Measurements from ENCODE around the gene ZNF662.

- TF ChIP-seq CTCF (conservative IDR thresholded peaks at IDR 0.05; ENCODE audit: low read depth, low read length) (no peak), EZH2 (IDR thresholded peaks at IDR 0.05; ENCODE audit: borderline replicate concordance, low read depth, low read length, poor library complexity, severe bottlenecking) (no peak)
These were observed 54.8 kb downstream of the ZNF662 start for GRCh38 chr3:42960786-42961185.

Measured in A673 (cell line).